SK-N-SH treated with all-trans-retinoic acid at 6 μM for 48 hours (cell line): ENCODE measurements around the gene GINS3.

ENCODE experiments used
- ATAC-seq: fragments of 200-7000 bp; cut with Tn5 transposase; 3 replicates; pipeline ENCODE4 v1.9.1; 2020; ENCODE audit warnings: mild to moderate bottlenecking, moderate library complexity
- ARNTL ChIP-seq: fragments of 450-650 bp; formaldehyde crosslinking; IDR thresholded peaks from 2 replicates; pipeline ENCODE4 v1.5.0; 2020; ENCODE audit warnings: low read depth, mild to moderate bottlenecking, moderate library complexity, borderline replicate concordance
- BACH2 ChIP-seq: fragments of 250-450 bp; sonication (Bioruptor Pico); IDR thresholded peaks from 2 replicates; pipeline ENCODE4 v1.9.0; 2021; ENCODE audit warnings: mild to moderate bottlenecking, borderline replicate concordance
- CSDC2 ChIP-seq: fragments of 250-450 bp; sonication (Bioruptor Pico); IDR thresholded peaks from 2 replicates; pipeline ENCODE4 v1.5.0; 2020; ENCODE audit warnings: mild to moderate bottlenecking, moderate library complexity
- ESRRG ChIP-seq: fragments of 250-450 bp; sonication (Bioruptor Pico); IDR thresholded peaks from 2 replicates; pipeline ENCODE4 v1.6.1; 2021; ENCODE audit warnings: mild to moderate bottlenecking
- GLIS3 ChIP-seq: fragments of 250-450 bp; sonication (Bioruptor Pico); IDR thresholded peaks from 2 replicates; pipeline ENCODE4 v1.5.0; 2020; ENCODE audit warnings: mild to moderate bottlenecking, moderate library complexity
- ISL1 ChIP-seq: fragments of 250-450 bp; sonication (Bioruptor Pico); IDR thresholded peaks from 2 replicates; pipeline ENCODE4 v2.1.2; 2022; ENCODE audit warnings: mild to moderate bottlenecking, moderate library complexity
- POU6F1 ChIP-seq: fragments of 250-450 bp; sonication (Bioruptor Pico); IDR thresholded peaks from 2 replicates; pipeline ENCODE4 v1.8.0; 2021; ENCODE audit warnings: low read depth, mild to moderate bottlenecking, moderate library complexity, borderline replicate concordance
- PPARA ChIP-seq: fragments of 250-450 bp; sonication (Bioruptor Pico); IDR thresholded peaks from 2 replicates; pipeline ENCODE4 v1.5.0; 2020; ENCODE audit warnings: mild to moderate bottlenecking, borderline replicate concordance
- RARB ChIP-seq: fragments of 250-450 bp; sonication (Bioruptor Pico); IDR thresholded peaks from 2 replicates; pipeline ENCODE4 v1.8.0; 2021; ENCODE audit warnings: mild to moderate bottlenecking, moderate library complexity
- TCF4 ChIP-seq: fragments of 250-450 bp; sonication (Bioruptor Pico); IDR thresholded peaks from 2 replicates; pipeline ENCODE4 v1.8.0; 2021; ENCODE audit warnings: mild to moderate bottlenecking, moderate library complexity, borderline replicate concordance
- TOX ChIP-seq: fragments of 250-450 bp; sonication (Bioruptor Pico); IDR thresholded peaks from 2 replicates; pipeline ENCODE4 v1.8.0; 2021; ENCODE audit warnings: mild to moderate bottlenecking, moderate library complexity, borderline replicate concordance
- ZFP3 ChIP-seq: fragments of 250-450 bp; sonication (Bioruptor Pico); IDR thresholded peaks from 2 replicates; pipeline ENCODE4 v1.5.0; 2020; ENCODE audit warnings: mild to moderate bottlenecking, moderate library complexity
- ZFP30 ChIP-seq: fragments of 450-650 bp; formaldehyde crosslinking; IDR thresholded peaks from 2 replicates; pipeline ENCODE4 v1.5.0; 2022; ENCODE audit warnings: mild to moderate bottlenecking, moderate library complexity
- ZNF8 ChIP-seq: fragments of 450-650 bp; formaldehyde crosslinking; IDR thresholded peaks from 2 replicates; pipeline ENCODE4 v1.5.0; 2020; ENCODE audit warnings: mild to moderate bottlenecking, moderate library complexity
- TF ChIP-seq, protein P1 (sequence below): fragments of 250-450 bp; sonication (Bioruptor Pico); IDR thresholded peaks from 2 replicates; pipeline ENCODE4 v1.5.0; 2020; ENCODE audit warnings: mild to moderate bottlenecking, moderate library complexity
- TF ChIP-seq, protein P2 (sequence below): fragments of 250-450 bp; sonication (Bioruptor Pico); IDR thresholded peaks from 2 replicates; pipeline ENCODE4 v1.8.0; 2020; ENCODE audit warnings: mild to moderate bottlenecking, moderate library complexity, borderline replicate concordance
- TF ChIP-seq, protein P3 (sequence below): fragments of 250-450 bp; sonication (Bioruptor Pico); IDR thresholded peaks from 2 replicates; pipeline ENCODE4 v1.5.1; 2020; ENCODE audit warnings: low read depth, mild to moderate bottlenecking, moderate library complexity

GINS3 gene

DNA sequence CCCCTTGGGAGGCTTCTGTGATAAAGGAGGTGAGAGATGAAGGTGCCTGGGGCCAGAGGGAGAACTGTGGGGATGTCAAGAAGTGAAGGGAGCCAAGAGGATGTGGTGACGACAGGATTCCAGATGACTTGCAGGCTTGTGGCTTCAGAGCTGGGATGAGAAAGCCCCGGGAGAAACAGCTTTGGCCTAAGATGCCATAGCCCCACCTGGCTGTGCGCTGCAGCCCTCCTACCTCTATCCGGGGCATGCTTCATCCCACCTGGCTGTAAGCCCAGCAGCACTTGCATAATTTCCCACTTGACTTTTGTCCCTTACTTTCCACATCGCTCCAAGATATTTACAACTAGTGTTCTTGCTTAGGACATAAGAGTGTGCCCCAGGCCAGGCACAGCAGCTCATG is 29.3 kb downstream of the GINS3 start:
- TF ChIP-seq, protein P1, sequence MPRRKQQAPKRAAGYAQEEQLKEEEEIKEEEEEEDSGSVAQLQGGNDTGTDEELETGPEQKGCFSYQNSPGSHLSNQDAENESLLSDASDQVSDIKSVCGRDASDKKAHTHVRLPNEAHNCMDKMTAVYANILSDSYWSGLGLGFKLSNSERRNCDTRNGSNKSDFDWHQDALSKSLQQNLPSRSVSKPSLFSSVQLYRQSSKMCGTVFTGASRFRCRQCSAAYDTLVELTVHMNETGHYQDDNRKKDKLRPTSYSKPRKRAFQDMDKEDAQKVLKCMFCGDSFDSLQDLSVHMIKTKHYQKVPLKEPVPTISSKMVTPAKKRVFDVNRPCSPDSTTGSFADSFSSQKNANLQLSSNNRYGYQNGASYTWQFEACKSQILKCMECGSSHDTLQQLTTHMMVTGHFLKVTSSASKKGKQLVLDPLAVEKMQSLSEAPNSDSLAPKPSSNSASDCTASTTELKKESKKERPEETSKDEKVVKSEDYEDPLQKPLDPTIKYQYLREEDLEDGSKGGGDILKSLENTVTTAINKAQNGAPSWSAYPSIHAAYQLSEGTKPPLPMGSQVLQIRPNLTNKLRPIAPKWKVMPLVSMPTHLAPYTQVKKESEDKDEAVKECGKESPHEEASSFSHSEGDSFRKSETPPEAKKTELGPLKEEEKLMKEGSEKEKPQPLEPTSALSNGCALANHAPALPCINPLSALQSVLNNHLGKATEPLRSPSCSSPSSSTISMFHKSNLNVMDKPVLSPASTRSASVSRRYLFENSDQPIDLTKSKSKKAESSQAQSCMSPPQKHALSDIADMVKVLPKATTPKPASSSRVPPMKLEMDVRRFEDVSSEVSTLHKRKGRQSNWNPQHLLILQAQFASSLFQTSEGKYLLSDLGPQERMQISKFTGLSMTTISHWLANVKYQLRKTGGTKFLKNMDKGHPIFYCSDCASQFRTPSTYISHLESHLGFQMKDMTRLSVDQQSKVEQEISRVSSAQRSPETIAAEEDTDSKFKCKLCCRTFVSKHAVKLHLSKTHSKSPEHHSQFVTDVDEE (CRISPR knock-in tag): no peak
- TF ChIP-seq BACH2 (CRISPR knock-in tag) (no peak), PPARA (CRISPR knock-in tag) (no peak), ZFP3 (CRISPR knock-in tag) (no peak), ISL1 (no peak), ZNF8 (no peak), POU6F1 (CRISPR knock-in tag) (no peak), ARNTL (no peak), TCF4 (CRISPR knock-in tag) (no peak), RARB (CRISPR knock-in tag) (no peak), ESRRG (CRISPR knock-in tag) (no peak)
- TF ChIP-seq, protein P2, sequence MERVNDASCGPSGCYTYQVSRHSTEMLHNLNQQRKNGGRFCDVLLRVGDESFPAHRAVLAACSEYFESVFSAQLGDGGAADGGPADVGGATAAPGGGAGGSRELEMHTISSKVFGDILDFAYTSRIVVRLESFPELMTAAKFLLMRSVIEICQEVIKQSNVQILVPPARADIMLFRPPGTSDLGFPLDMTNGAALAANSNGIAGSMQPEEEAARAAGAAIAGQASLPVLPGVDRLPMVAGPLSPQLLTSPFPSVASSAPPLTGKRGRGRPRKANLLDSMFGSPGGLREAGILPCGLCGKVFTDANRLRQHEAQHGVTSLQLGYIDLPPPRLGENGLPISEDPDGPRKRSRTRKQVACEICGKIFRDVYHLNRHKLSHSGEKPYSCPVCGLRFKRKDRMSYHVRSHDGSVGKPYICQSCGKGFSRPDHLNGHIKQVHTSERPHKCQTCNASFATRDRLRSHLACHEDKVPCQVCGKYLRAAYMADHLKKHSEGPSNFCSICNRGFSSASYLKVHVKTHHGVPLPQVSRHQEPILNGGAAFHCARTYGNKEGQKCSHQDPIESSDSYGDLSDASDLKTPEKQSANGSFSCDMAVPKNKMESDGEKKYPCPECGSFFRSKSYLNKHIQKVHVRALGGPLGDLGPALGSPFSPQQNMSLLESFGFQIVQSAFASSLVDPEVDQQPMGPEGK (CRISPR knock-in tag): no peak
- TF ChIP-seq, protein P3, sequence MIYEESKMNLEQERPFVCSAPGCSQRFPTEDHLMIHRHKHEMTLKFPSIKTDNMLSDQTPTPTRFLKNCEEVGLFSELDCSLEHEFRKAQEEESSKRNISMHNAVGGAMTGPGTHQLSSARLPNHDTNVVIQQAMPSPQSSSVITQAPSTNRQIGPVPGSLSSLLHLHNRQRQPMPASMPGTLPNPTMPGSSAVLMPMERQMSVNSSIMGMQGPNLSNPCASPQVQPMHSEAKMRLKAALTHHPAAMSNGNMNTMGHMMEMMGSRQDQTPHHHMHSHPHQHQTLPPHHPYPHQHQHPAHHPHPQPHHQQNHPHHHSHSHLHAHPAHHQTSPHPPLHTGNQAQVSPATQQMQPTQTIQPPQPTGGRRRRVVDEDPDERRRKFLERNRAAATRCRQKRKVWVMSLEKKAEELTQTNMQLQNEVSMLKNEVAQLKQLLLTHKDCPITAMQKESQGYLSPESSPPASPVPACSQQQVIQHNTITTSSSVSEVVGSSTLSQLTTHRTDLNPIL (CRISPR knock-in tag): no peak
- no peak; the same call in 2 of the 3 replicates for ATAC-seq

- ATAC-seq: no peak
- no peak for TF ChIP-seq ZFP30 (CRISPR knock-in tag)
- TF ChIP-seq CSDC2: no peak
- no peak for TF ChIP-seq GLIS3
- TF ChIP-seq, protein P3 (CRISPR knock-in tag): no peak
- TF ChIP-seq ESRRG (CRISPR knock-in tag): no peak
- no peak for TF ChIP-seq TOX
- no peak for TF ChIP-seq POU6F1 (CRISPR knock-in tag)
- TF ChIP-seq, protein P2 (CRISPR knock-in tag): no peak
- TF ChIP-seq, all 23 proteins: peak for 0
These were observed 30.5 kb downstream of the GINS3 start for GRCh38 chr16:58422809-58423208.

DNA sequence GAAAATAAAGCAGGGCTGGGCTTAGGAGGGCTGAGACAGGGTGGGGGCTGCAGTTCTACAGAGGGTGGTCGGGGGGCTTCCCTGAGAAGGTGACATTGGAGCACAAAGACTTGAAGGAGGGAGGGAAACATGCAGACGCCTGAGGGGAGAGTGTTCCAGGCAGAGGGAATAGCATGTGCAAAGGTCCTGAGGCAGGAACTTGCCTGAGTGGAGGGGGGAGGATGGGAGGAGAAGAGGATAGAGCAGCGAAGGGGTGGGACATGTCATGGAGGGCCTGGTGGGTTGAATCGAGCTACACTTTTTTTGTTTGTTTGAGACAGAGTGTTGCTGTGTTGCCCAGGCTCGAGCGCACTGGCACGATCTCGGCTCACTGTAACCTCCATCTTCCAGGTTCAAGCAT is 33.0 kb downstream of the GINS3 start:
- no peak for ATAC-seq
- TF ChIP-seq BACH2 (CRISPR knock-in tag): no peak
- TF ChIP-seq, all 23 proteins: peak for 0
